T-helper 2 cell (primary cell): ENCODE measurements around the gene SYTL3.
A peak's percentile ranks its signal among the peaks of the same experiment; 100 is the strongest.
"Not testable (repeated sequence)": the region's sequence is repeated elsewhere in the genome, so short reads cannot be mapped to it uniquely, and the experiment has no call there.

Source experiments
- DNase-seq, 5 experiments: peaks; one replicate each; pipeline versions ENCODE4 v3.0.0 to v3.0.0-alpha.2; 2012 to 2022

SYTL3 gene

GRCh38 chr6:158621694-158622544, 27.9 kb upstream of the SYTL3 start:
- DNase-seq, result no peak

DNA sequence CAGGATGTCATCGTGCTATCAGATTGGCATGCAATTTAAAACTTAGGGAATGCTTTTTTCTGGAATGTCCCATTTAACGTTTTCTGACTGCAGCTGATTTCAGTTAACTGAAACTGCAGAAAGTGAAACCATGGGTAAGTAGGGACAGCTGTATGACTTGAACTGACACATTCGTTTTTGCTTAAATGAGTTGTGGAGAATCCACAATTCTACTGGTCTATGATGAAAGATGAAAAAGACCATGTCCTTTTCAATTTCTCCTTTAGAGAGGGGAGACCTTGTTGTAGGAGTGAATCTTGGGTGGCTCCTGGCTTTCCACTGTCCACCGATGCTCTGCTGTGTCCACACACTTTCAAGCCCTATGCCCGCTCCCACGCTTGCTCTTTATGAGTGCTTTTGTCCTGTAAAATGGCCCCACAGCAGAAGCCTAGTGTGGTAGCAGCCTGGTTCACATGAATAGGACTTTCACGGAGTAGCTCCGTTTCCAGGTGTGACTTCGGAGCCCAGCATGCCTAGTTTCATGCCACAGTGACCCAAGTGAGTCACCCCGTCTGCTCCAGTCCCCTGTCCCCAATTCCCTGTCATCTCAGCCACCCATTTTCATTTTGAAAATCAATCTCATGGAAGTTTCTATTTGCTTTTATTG, 27.2 kb upstream of the SYTL3 start:
- peak in 1 of 5 experiments; percentile 40 for DNase-seq

GRCh38 chr6:158624684-158625682, 24.9 kb upstream of the SYTL3 start:
- DNase-seq, result no peak

- no peak for DNase-seq
Observed at GRCh38 chr6:158625881-158626305, 24.0 kb upstream of the SYTL3 start.

- no peak for DNase-seq
Observed at GRCh38 chr6:158626360-158627167, 23.3 kb upstream of the SYTL3 start.

DNA sequence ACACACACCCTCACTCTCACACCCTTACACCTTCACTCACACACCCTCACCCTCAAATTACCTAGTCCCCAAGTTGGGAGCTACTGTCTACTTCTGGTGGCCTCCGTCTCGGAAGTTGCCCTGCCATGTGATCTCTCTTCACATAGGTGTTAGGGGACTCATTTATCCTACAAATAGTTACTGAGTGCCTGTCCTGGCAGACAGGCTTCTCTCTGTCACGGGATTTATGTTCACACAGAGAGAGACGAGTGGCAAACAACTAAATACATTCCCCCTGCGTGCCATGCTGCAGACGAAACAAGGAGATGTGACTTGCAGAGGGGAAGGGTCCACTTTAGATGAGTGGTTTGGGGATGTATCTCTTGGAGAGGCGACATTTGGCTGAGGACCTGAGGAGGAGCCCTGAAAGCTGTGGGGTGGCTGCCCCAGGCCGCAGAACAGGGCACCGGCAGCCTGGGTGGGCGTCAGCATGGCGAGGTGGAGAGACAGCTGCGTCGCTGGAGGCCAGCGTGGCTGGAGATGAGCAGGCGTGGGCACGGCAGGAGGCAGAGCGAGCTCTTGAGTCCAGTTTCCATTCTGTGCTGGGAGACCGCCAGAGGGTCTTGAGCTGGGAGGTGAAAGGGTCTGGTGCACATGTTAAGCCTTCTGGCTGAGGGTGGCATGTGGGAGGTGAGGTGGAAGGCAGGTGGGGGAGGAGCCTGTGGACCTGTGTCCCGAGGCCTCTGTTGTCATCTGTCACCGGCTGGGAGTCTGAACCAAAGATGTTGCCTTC, 22.5 kb upstream of the SYTL3 start:
- no peak for DNase-seq

GRCh38 chr6:158627940-158628211, 22.0 kb upstream of the SYTL3 start:
- DNase-seq, result no peak

DNA sequence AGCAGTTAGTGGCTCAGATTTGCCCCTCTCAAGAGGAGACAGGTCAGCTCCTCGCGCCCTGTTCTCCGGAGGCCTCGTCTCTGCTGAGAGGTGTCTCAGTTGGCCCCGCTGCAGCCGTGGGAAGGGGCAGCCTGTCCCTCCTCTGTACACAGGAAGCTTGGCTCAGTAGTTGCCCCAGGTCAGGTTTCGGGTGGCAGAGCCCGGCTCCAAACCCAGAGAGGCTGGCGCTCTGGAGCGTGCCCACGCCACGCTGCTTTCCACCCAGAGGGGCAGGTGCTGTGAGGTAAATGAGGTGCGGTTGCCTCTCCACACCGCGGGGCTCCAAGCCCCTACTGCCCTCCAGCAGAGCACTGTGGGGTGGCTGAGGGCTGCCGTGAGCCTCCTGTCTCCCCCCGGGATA, 21.3 kb upstream of the SYTL3 start:
- DNase-seq, result no peak

DNA sequence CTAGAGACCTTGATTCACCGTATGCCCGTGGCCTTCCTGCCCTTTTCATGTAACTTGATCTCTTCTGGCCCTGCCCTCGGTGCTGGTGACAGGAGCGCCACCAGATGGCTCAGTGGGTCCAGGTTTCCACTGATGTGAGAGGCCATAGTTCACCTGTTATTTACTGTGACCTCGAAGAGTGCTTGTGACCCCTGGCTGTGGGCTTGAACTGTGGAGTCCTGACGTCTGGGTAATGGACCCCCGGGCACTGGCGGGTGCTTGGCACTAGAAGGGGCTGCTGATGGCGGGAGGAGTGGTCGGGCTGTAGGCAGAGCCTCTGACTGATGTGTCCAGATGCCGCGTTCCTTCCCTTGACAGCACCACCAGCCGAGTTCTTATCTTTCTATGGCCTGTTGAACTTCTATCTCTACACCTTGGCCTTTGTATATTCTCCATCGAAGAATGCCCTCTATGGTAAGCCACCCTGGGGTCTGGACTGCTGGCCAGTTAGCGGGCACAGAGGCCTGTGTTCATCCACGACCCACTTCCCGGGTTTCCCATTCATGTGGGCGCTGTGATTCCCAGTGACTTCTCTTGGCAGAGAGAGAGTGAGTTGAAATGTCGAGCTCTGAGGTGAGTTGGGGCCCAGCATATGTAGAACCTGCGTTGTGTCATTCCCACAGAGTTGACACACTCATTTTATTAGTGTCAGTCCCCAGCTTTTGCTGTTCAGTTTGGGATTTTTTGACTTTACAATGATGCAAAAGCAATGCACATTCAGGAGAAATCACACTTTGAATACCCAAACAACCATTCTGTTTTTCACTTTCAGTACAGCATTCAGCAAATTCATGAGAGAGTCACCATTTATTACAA, 20.3 kb upstream of the SYTL3 start:
- DNase-seq, result peak in 1 of 5 experiments; percentile 41

DNA sequence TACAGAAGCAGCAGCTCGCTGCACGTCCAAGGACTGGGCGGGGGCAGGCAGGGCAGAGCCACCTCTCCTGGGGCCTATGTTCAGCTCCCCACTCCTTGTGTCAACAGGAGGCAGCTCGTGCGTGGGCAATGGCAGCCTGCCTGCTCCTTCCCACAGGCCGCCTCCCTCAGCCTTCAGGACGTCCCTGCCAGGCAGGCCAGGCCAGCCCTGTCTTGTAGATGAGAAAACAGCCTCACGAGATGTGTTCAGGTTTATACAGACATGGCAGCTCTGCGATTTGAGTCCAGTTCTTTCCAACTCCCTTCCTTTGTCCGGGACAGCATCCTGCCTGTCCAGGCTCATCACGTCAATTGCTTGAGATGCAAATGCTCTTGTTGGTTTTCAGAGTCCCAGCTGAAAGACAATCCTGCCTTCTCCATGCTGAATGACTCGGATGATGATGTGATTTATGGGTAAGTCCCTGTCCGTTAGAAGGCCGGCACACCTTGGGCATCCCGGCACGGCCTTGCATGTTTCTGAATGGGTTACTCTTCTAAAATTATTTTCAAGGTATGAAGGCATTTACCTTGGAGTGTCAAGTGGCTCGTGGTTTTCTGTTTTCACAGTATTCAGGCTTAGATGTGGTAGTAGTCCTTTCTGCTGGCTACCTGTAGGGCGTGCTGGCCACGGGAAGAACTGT, 18.8 kb upstream of the SYTL3 start:
- no peak for DNase-seq

DNA sequence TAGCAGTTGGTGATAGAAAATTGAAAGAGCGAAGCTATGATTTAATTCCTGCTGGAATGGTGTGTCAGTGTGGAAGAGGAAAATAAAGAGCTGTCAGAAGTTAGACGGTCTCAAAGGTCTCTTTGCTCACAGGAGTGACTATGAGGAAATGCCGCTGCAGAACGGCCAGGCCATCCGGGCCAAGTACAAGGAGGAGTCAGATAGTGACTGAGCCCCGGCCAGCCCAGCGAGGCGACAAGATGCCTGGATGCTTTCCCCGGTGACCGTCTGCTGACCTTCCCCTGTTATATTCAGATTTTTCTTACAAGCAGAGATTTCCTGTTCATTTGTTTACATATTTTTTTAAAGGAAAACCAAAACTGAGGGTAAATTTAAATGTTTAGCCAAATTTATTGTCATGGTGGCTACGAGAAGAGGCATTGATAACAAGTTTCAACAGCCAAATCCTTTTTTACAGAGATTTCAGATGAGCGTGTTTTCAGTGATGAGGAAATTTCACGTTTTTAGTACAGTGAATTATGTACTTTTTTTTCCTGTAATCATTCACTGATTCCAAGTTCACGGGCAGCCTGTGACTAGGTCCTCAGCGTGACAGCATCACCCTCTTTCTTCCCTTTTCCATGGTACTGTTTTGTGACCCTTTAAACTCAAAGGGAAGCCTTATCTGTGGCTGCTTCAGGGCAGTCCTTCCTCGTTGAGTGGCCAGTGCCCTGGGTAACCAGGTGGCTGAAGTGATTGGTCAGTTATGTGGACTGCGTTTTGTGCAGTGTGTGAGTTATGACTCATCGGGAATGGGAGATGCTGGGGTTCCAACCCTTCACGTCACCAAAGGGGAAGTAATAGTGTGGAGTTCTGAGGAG, 17.9 kb upstream of the SYTL3 start:
- no peak for DNase-seq

DNA sequence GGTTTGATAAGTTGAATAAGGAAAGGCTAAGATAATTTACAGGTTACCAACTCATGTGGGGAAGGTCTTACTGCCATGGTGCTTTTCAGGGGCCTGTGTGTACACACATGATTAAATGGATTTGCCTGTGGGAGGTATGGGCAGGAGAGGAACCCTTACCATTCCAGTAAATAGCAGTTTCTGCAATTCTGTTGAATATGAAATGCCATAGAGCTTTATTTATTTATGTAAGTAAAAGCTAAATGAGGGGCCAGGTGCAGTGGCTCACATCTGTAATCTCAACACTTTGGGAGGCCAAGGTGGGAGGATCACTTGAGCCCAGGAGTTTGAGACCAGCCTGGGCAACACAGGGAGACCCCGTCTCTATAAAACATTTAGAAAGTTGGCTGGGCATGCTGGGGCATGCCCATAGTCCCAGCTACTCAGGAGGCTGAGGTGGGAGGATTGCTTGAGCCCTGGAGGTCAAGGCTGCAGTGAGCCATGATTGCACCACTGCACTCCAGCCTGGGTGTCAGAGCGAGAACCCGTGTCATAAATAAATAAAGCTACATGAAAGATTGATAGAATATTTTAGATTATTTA, 17.2 kb upstream of the SYTL3 start:
- DNase-seq, result not testable (repeated sequence)

DNA sequence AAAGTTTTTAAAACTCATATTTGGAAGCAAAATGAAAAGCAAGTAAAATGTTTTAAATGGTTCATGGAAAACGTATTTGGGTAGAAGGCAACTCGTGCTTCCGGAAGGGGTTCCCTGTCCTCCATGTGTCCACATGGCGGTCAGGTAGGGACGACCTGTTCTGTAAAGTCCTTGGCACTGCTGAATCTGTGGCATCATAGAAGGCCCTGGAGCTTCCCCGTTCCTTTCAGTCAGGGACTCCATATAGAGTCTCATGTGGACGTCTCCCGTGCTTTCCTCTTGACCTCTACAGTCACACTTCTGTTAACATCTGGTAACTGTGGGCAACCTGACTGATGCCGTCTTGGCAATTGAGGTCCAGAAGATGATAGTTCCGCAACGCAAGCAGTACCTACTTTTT, 16.7 kb upstream of the SYTL3 start:
- DNase-seq, result no peak

DNA sequence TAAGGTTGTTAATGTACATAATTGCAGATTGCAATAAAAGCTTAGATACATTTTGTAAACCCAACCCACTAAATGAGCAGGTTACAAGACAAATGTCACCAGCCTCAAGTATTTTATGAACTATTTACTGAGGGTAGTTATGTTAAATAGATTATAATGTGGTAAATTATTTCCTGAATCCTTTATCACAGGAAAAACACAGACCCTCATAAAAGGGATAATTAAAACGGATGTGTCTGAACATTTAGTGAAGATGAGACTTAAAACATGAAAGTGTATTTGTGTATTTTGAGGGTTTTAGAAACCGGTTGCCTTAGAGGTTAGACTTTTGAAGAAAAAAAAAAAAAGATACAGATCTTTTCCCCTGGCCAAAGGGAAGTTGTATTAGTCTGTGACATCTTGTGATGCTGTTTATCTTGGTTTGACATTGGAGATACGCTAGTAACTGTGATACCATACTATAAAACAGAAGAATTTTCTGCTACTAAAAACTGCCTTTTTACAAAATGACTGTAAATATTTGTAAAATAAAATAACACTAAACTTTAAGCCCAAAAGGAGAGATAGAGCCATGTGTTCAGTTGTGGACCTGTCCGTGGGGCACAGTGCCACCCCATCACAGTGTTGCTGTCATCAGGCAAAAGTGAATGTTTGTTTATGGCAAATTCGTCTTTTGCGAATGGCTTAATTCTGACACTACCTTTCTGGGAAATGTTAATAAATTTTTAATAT, 15.0 kb upstream of the SYTL3 start:
- DNase-seq, result peak in 2 of 5 experiments; percentile 56 to 68

GRCh38 chr6:158635427-158636073, 14.3 kb upstream of the SYTL3 start:
- DNase-seq, result no peak

DNA sequence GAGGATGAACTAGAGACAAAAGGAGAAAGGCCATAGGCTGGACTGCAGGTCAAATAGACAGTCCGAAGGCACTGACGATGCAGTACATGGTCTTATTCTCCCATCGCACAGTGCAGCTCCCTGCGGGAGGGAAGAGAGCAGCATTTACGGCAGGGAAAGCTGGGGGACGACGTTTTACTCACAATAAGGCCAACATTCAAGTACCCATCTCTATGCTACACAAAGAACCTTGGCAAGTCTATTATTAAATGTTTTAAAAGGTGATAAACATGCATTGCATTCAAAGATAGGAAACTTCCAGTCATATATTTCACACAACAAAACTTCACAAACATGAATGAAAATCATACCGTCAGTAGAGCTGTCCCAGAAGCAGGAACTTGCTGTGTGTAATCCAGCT, 13.1 kb upstream of the SYTL3 start:
- DNase-seq, result no peak

- DNase-seq, result no peak
Observed at GRCh38 chr6:158638324-158638854, 11.5 kb upstream of the SYTL3 start.
